ENCODE measurements around the gene PKNOX2.

The PKNOX2 gene

DNA sequence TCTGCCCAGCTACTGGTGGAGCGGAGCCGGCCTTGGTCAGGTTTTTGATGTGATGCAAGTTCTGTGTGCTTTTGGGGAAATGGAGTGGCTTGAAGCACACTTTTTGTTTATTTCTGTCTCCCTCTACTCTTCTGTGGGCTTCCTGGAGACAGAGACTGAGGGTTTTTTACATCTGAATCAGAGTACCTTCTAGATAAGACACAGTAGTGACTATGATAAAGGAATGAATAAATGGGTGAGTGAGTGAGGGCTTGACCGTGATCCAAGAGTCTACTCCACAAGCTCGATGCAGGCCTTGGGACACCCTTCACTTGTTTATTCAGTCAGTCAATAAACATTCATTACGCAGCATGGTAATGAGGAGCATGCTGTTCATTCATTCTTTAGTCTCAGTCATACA lies 125.7 kb downstream of the PKNOX2 start:
- TF ChIP-seq CTCF (IDR thresholded peaks at IDR 0.05; ENCODE audit: low read depth, low read length): no peak
- no peak for DNase-seq (ENCODE audit: low read depth in 2 of 2)
- H3K4me3 ChIP-seq (replicated peaks in 1 of 2; ENCODE audit: low read depth in 2 of 2, low read length in 2 of 2): no peak overlapping the region

DNA sequence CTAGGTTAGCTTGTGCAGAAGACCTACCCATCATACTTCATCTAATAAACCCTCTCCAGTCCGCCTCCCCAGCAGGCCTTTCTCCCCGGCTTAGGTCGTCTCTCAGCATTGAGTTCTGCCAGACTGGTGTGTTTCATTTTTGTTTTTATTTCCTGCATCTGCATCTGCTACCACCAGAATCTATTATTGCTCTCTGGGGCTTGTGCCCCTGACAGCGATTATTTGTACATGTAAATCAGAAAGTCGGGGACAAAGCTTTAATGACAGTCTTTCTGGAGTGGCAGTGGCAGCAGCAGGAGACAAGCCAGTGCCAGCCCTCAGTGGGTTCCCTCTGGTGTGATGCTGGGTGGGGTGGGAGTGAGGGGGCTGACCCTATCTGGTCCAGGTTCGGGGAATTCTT lies 127.5 kb downstream of the PKNOX2 start:
- no peak overlapping the region for H3K4me3 ChIP-seq (replicated peaks in 1 of 2; ENCODE audit: low read depth in 2 of 2, low read length in 2 of 2)
- no peak for DNase-seq (ENCODE audit: low read depth in 2 of 2)
- TF ChIP-seq CTCF (IDR thresholded peaks at IDR 0.05; ENCODE audit: low read depth, low read length): no peak

DNA sequence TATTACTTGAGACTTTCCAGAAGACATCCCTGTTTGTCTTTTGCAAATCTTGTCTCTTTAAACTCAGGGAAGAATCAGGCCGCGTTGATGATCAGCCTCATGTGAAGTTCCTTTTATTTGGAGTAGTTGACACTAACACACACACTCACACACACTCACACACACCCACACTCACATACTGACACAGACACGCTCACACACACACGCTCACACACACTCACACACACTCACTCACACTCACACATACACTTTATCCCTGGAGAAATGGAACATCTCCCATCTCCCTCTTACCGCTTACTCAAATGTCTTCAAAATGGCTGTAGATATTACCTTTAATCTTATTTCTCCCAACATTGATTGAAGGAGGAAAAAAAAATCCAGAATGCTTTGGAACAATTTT lies 129.0 kb downstream of the PKNOX2 start:
- no peak for TF ChIP-seq CTCF (IDR thresholded peaks at IDR 0.05; ENCODE audit: low read depth, low read length)
- no peak overlapping the region for H3K4me3 ChIP-seq (replicated peaks in 1 of 2; ENCODE audit: low read depth in 2 of 2, low read length in 2 of 2)
- DNase-seq (ENCODE audit: low read depth in 2 of 2): no peak

DNA sequence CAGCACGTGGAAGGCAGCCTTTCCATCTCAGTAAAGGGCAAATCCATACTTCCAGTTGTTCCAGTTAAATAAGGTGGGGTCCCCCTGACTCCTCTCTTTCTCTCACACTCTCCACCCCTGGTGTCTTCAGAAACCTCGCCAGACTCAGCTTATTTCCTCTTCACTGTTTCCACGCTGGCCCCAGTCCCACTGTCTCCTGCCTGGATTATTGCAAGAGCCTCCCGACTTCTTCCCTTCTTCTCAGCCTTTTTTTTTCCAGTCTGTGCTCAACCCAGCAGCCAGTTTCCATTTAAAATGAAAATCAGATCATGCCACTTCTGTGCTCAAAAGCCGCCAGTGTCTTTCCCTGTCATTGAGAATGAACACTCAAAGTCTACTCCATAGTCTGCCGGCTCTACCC lies 131.4 kb downstream of the PKNOX2 start:
- peak in 1 of 2 donors; percentile 48 for DNase-seq (ENCODE audit: low read depth in 2 of 2)
- TF ChIP-seq CTCF (IDR thresholded peaks at IDR 0.05; ENCODE audit: low read depth, low read length): no peak
- H3K4me3 ChIP-seq (replicated peaks in 1 of 2; ENCODE audit: low read depth in 2 of 2, low read length in 2 of 2): no peak overlapping the region

GRCh38 chr11:125297346-125297915 lies 132.9 kb downstream of the PKNOX2 start:
- DNase-seq (ENCODE audit: low read depth in 2 of 2): no peak
- no peak for TF ChIP-seq CTCF (IDR thresholded peaks at IDR 0.05; ENCODE audit: low read depth, low read length)
- no peak overlapping the region for H3K4me3 ChIP-seq (replicated peaks in 1 of 2; ENCODE audit: low read depth in 2 of 2, low read length in 2 of 2)

GRCh38 chr11:125299061-125299615 lies 134.6 kb downstream of the PKNOX2 start:
- no peak for TF ChIP-seq CTCF (IDR thresholded peaks at IDR 0.05; ENCODE audit: low read depth, low read length)
- no peak overlapping the region for H3K4me3 ChIP-seq (replicated peaks in 1 of 2; ENCODE audit: low read depth in 2 of 2, low read length in 2 of 2)
- DNase-seq (ENCODE audit: low read depth in 2 of 2): no peak

DNA sequence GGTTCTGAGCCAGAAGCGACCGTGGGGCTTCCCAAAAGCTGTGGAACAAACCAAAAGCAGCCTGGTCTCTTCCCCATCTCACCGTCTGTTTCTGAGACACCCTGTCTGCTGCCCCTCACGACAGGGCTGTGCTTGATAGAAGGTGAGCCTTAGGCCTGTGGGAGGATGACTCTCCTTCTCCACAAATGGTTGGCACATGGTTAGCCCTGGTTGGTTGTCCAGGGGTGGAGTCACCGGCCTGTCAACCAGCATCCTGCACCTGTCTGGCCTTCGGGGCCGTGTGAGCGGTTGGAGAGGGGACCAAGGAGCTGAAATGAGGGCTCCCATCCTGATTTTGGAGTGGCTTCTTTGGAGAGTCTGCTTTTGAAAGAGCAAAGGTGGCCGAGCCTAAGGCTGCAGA lies 135.3 kb downstream of the PKNOX2 start:
- TF ChIP-seq CTCF (IDR thresholded peaks at IDR 0.05; ENCODE audit: low read depth, low read length): no peak
- H3K4me3 ChIP-seq (replicated peaks in 1 of 2; ENCODE audit: low read depth in 2 of 2, low read length in 2 of 2): no peak overlapping the region
- DNase-seq (ENCODE audit: low read depth in 2 of 2): no peak

Measured in cardiac fibroblast (primary cell).